GM23338 (cell line): ENCODE results near the gene PCDHGB5. TPM values are rescaled to one million over a fixed set of nuclear protein-coding genes. Genes with fewer than 3 reads are reported as not detected.
"Not testable (repeated sequence)": the region's sequence is repeated elsewhere in the genome, so short reads cannot be mapped to it uniquely, and the experiment has no call there.

Experiments
- ATAC-seq: fragments of 200-7000 bp; cut with Tn5 transposase; 3 replicates; pipeline ENCODE4 v1.9.1; 2020
- DNase-seq: peaks from one replicate; pipeline ENCODE4 v3.0.0-alpha.2; 2015; ENCODE audit warnings: low spot score
- H2AFZ ChIP-seq: fragments of 200-600 bp; sonication (generic); 2 replicates; pipeline ENCODE4 v1.8.0; 2016; ENCODE audit warnings: antibody characterized with exemption, mild to moderate bottlenecking, moderate library complexity
- H3F3A ChIP-seq: fragments of 200-600 bp; sonication (generic); replicated peaks from 2 replicates; pipeline ENCODE4 v1.8.0; 2017; ENCODE audit warnings: antibody characterized with exemption, mixed run types, low read depth
- H3K27ac ChIP-seq: fragments of 200-600 bp; sonication (generic); 2 replicates; pipeline ENCODE4 v1.6.1; 2016; ENCODE audit warnings: low read depth
- H3K27me3 ChIP-seq: fragments of 200-600 bp; sonication (generic); 2 replicates; pipeline ENCODE4 v1.8.0; 2016; ENCODE audit warnings: mild to moderate bottlenecking, mixed run types, moderate library complexity; ENCODE audit not compliant: insufficient read depth
- H3K36me3 ChIP-seq: fragments of 200-600 bp; sonication (generic); 2 replicates; pipeline ENCODE4 v1.8.0; 2016; ENCODE audit warnings: mild to moderate bottlenecking; ENCODE audit not compliant: insufficient read depth
- H3K4me1 ChIP-seq: fragments of 200-600 bp; sonication (generic); 2 replicates; pipeline ENCODE4 v1.8.0; 2016; ENCODE audit warnings: mild to moderate bottlenecking, moderate library complexity; ENCODE audit not compliant: insufficient read depth
- H3K4me2 ChIP-seq: fragments of 200-600 bp; sonication (generic); 2 replicates; pipeline ENCODE4 v1.7.1; 2017; ENCODE audit warnings: mixed run types
- H3K4me3 ChIP-seq: fragments of 200-600 bp; sonication (generic); 2 replicates; pipeline ENCODE4 v1.6.1; 2016; ENCODE audit warnings: mixed run types
- H3K79me2 ChIP-seq: fragments of 200-600 bp; sonication (generic); replicated peaks from 2 replicates; pipeline ENCODE4 v1.8.0; 2017; ENCODE audit warnings: mild to moderate bottlenecking; ENCODE audit not compliant: insufficient read depth
- H3K9me2 ChIP-seq: fragments of 200-600 bp; sonication (generic); 2 replicates; pipeline ENCODE4 v1.8.0; 2017; ENCODE audit not compliant: insufficient read depth
- H4K20me1 ChIP-seq: fragments of 200-600 bp; sonication (generic); replicated peaks from 2 replicates; pipeline ENCODE4 v1.8.0; 2017; ENCODE audit warnings: mild to moderate bottlenecking; ENCODE audit not compliant: insufficient read depth
- H3K27ac Mint-ChIP-seq: 2 replicates; pipeline ENCODE4 v1.8.0; 2020; ENCODE audit warnings: inconsistent platforms, mild to moderate bottlenecking, moderate library complexity, mixed read lengths
- H3K27me3 Mint-ChIP-seq: 3 replicates; pipeline ENCODE4 v1.8.0; 2022; ENCODE audit warnings: low read depth, mild to moderate bottlenecking, moderate library complexity, mixed read lengths, inconsistent platforms; ENCODE audit not compliant: insufficient read depth, poor library complexity
- H3K36me3 Mint-ChIP-seq: 3 replicates; pipeline ENCODE4 v1.8.0; 2021; ENCODE audit warnings: low read depth, mild to moderate bottlenecking, inconsistent platforms, moderate library complexity, mixed read lengths
- H3K4me1 Mint-ChIP-seq: 3 replicates; pipeline ENCODE4 v1.8.0; 2020; ENCODE audit warnings: mild to moderate bottlenecking, inconsistent platforms, mixed read lengths
- H3K4me3 Mint-ChIP-seq: 3 replicates; pipeline ENCODE4 v1.8.0; 2021; ENCODE audit warnings: moderate library complexity, mild to moderate bottlenecking, inconsistent platforms, mixed read lengths
- H3K9me3 Mint-ChIP-seq: 3 replicates; pipeline ENCODE4 v1.8.0; 2020; ENCODE audit warnings: moderate library complexity, mild to moderate bottlenecking, inconsistent platforms, mixed read lengths
- CREB1 ChIP-seq: fragments of 250-450 bp; sonication (Bioruptor Pico); IDR thresholded peaks from 2 replicates; pipeline ENCODE4 v1.5.0; 2020; ENCODE audit warnings: low read depth, mild to moderate bottlenecking, moderate library complexity
- CTCF ChIP-seq, 2 experiments: fragments of 200-600 bp in 1 of 2; sonication (generic) in 1 of 2; conservative IDR thresholded peaks; 2 replicates each; pipeline versions ENCODE4 v1.5.1 to v1.6.1; 2016 to 2017; ENCODE audit warnings: antibody characterized with exemption in 2 of 2, low read depth in 2 of 2, mild to moderate bottlenecking in 2 of 2, moderate library complexity in 1 of 2
- EZH2 ChIP-seq: fragments of 200-600 bp; sonication (generic); IDR thresholded peaks from one replicate; pipeline ENCODE4 v1.8.0; 2017; ENCODE audit warnings: antibody characterized with exemption, mild to moderate bottlenecking, low read depth; ENCODE audit not compliant: unreplicated experiment
- STAT1 ChIP-seq: IDR thresholded peaks from one replicate; pipeline ENCODE4 v1.6.1; 2016; ENCODE audit warnings: antibody characterized with exemption; ENCODE audit not compliant: unreplicated experiment
- ZNF331 ChIP-seq: fragments of 250-450 bp; sonication (Bioruptor Pico); IDR thresholded peaks from 2 replicates; pipeline ENCODE4 v1.5.0; 2020; ENCODE audit warnings: low read depth, mild to moderate bottlenecking, moderate library complexity
- polyA plus RNA-seq: library from polyadenylated mRNA; unstranded; fragments of >200 nt; fragmentation: Nextera tagmentation; extraction: Ambion mirVana; gene quantifications from 2 replicates; pipeline ENCODE4 v1.2.1, GENCODE V29; 2016
- total RNA-seq: library from RNA; depleted of rRNA; stranded (reverse); fragments of >200 nt; shearing (Covaris generic); gene quantifications from 2 replicates; pipeline ENCODE4 v1.2.3, GENCODE V29; 2014

PCDHGB5 gene
- total and polyA plus RNA-seq, 2 experiments from 2014 or later, result 2.5 to 18.5 TPM

- no peak within 1 kb of the TSS for H3K4me3 Mint-ChIP-seq
- peak; percentile 42 for DNase-seq
These were observed 32.8 kb downstream of the PCDHGB5 start, which contains the start of gene PCDHGA12 for GRCh38 chr5:141430332-141431113. TSS of gene PCDHGA12 (plus strand) at chr5:141430507. CDS start at chr5:141430760, 253 bp downstream.

GRCh38 chr5:141431286-141431685, 33.5 kb downstream of the PCDHGB5 start:
- H3K27ac ChIP-seq, result no peak overlapping the region
- H3K9me2 ChIP-seq, result no peaks in the 10 kb centered on the region
- no peaks in the 10 kb centered on the region for H3K27me3 ChIP-seq
- no peak overlapping the region for H3K27ac Mint-ChIP-seq
- H4K20me1 ChIP-seq, result no peaks in the 10 kb centered on the region
- ATAC-seq (no peak), DNase-seq (no peak)
- H3K4me1 ChIP-seq, result no peaks in the 10 kb centered on the region
- H2AFZ ChIP-seq, result no peak overlapping the region
- peaks cover 74% of the 10 kb centered on the region for H3K9me3 Mint-ChIP-seq
- no peaks in the 10 kb centered on the region for H3K4me1 Mint-ChIP-seq
- H3K36me3 ChIP-seq, result peaks cover 8% of the 10 kb centered on the region; the same call in 1 of the 2 replicates
- peaks cover 68% of the 10 kb centered on the region for H3K36me3 Mint-ChIP-seq
- H3K4me3 Mint-ChIP-seq, result no peak overlapping the region
- H3K4me3 ChIP-seq, result no peak overlapping the region
- no peaks in the 10 kb centered on the region for H3K79me2 ChIP-seq
- no peak overlapping the region for H3K4me2 ChIP-seq
- H3F3A ChIP-seq, result no peaks in the 10 kb centered on the region
- TF ChIP-seq CREB1 (CRISPR knock-in tag) (no peak), STAT1 (no peak), EZH2 (no peak)
- H3K27me3 Mint-ChIP-seq, result peaks cover 8% of the 10 kb centered on the region

More at GRCh38 chr5:141430332-141431113, 32.8 kb downstream of the PCDHGB5 start, which contains the start of gene PCDHGA12:
- no peak within 1 kb of the TSS for H3K27ac Mint-ChIP-seq
- peaks cover 82% of the 10 kb centered on the region for H3K9me3 Mint-ChIP-seq
- Histone ChIP-seq H3K4me3 (no peak within 1 kb of the TSS), H3F3A (no peaks in the 10 kb centered on the region), H4K20me1 (no peaks in the 10 kb centered on the region), H3K27me3 (no peaks in the 10 kb centered on the region), H3K4me2 (no peak within 1 kb of the TSS), H3K36me3 (peaks cover 8% of the 10 kb centered on the region; the same call in 1 of the 2 replicates), H3K79me2 (no peaks in the 10 kb centered on the region), H2AFZ (no peak within 1 kb of the TSS), H3K9me2 (no peaks in the 10 kb centered on the region), H3K4me1 (no peaks in the 10 kb centered on the region), H3K27ac (no peak within 1 kb of the TSS)
- ATAC-seq, result no peak
- peaks cover 8% of the 10 kb centered on the region for H3K27me3 Mint-ChIP-seq
- no peaks in the 10 kb centered on the region; the same call in 2 of the 3 replicates for H3K4me1 Mint-ChIP-seq
- TF ChIP-seq ZNF331 (CRISPR knock-in tag) (no peak), CTCF (conservative IDR thresholded peaks at IDR 0.05; ENCODE audit: low read depth in 2 of 2) (peak; percentile 34 to 44; a peak in 3 of 4 replicates)
- H3K36me3 Mint-ChIP-seq, result peaks cover 76% of the 10 kb centered on the region

- not testable (repeated sequence) for ATAC-seq, H3K79me2 ChIP-seq, H3F3A ChIP-seq, H3K4me3 Mint-ChIP-seq, H3K36me3 ChIP-seq, H3K9me2 ChIP-seq, H3K4me2 ChIP-seq, H3K27ac Mint-ChIP-seq, H3K4me1 ChIP-seq, H2AFZ ChIP-seq, H3K27me3 Mint-ChIP-seq, DNase-seq, H3K27me3 ChIP-seq, H3K4me3 ChIP-seq, H3K4me1 Mint-ChIP-seq, H3K27ac ChIP-seq, H4K20me1 ChIP-seq
- Mint-ChIP-seq H3K36me3 (peaks cover 58% of the 10 kb centered on the region), H3K9me3 (peaks cover 64% of the 10 kb centered on the region)
These were observed 34.6 kb downstream of the PCDHGB5 start for GRCh38 chr5:141432308-141432707.

- not testable (repeated sequence) for H3K4me1 Mint-ChIP-seq, H3K79me2 ChIP-seq, H3K9me2 ChIP-seq, H2AFZ ChIP-seq, H4K20me1 ChIP-seq, H3K27ac Mint-ChIP-seq, H3K4me1 ChIP-seq, H3K27me3 ChIP-seq, H3K27me3 Mint-ChIP-seq, ATAC-seq, H3K36me3 ChIP-seq, H3K4me3 ChIP-seq, H3K4me3 Mint-ChIP-seq, DNase-seq, H3K4me2 ChIP-seq, H3F3A ChIP-seq, H3K27ac ChIP-seq
- Mint-ChIP-seq H3K36me3 (peaks cover 54% of the 10 kb centered on the region), H3K9me3 (peaks cover 60% of the 10 kb centered on the region)
These were observed 35.0 kb downstream of the PCDHGB5 start for GRCh38 chr5:141432726-141433125.
